ENCODE results near the gene APBA1. TPM values are rescaled to one million over a fixed set of nuclear protein-coding genes. Genes with fewer than 3 reads are reported as not detected.

Gene APBA1
- total RNA-seq, 1 donor from 2014 or later = 0.29 TPM

GRCh38 chr9:69647804-69648203, 24.4 kb downstream of the APBA1 start:
- TF ChIP-seq CTCF (conservative IDR thresholded peaks at IDR 0.05; ENCODE audit: low read depth, low read length) = no peak
- no peak overlapping the region for H3K4me3 ChIP-seq (ENCODE audit: low read depth, low read length)
- no peak for DNase-seq (ENCODE audit: low read depth)

GRCh38 chr9:69646810-69647209, 25.4 kb downstream of the APBA1 start:
- no peak for DNase-seq (ENCODE audit: low read depth)
- no peak for TF ChIP-seq CTCF (conservative IDR thresholded peaks at IDR 0.05; ENCODE audit: low read depth, low read length)
- no peak overlapping the region for H3K4me3 ChIP-seq (ENCODE audit: low read depth, low read length)

- DNase-seq (ENCODE audit: low read depth) = no peak
These were observed 26.7 kb downstream of the APBA1 start for GRCh38 chr9:69645488-69645887.

GRCh38 chr9:69643098-69643497, 29.1 kb downstream of the APBA1 start:
- no peak for TF ChIP-seq CTCF (conservative IDR thresholded peaks at IDR 0.05; ENCODE audit: low read depth, low read length)
- H3K4me3 ChIP-seq (ENCODE audit: low read depth, low read length) = no peak overlapping the region
- DNase-seq (ENCODE audit: low read depth) = no peak

More at GRCh38 chr9:69645488-69645887, 26.7 kb downstream of the APBA1 start:
- H3K4me3 ChIP-seq (ENCODE audit: low read depth, low read length) = no peak overlapping the region
- TF ChIP-seq CTCF (conservative IDR thresholded peaks at IDR 0.05; ENCODE audit: low read depth, low read length) = no peak

GRCh38 chr9:69637817-69638200, 34.4 kb downstream of the APBA1 start:
- DNase-seq (ENCODE audit: low read depth) = no peak
- no peak overlapping the region for H3K4me3 ChIP-seq (ENCODE audit: low read depth, low read length)
- no peak for TF ChIP-seq CTCF (conservative IDR thresholded peaks at IDR 0.05; ENCODE audit: low read depth, low read length)

- no peak for TF ChIP-seq CTCF (conservative IDR thresholded peaks at IDR 0.05; ENCODE audit: low read depth, low read length)
- no peak overlapping the region for H3K4me3 ChIP-seq (ENCODE audit: low read depth, low read length)
- no peak for DNase-seq (ENCODE audit: low read depth)
These were observed 34.9 kb downstream of the APBA1 start for GRCh38 chr9:69637193-69637816.

- H3K4me3 ChIP-seq (ENCODE audit: low read depth, low read length) = no peak overlapping the region
- DNase-seq (ENCODE audit: low read depth) = no peak
- TF ChIP-seq CTCF (conservative IDR thresholded peaks at IDR 0.05; ENCODE audit: low read depth, low read length) = no peak
These were observed 38.5 kb downstream of the APBA1 start for GRCh38 chr9:69633716-69634115.

All from epithelial cell of proximal tubule (primary cell).